HG02759 (cell line): Measurements from ENCODE around the gene CHI3L1.

Source experiments
- ATAC-seq: cut with Tn5 transposase; IDR thresholded peaks from one replicate; pipeline ENCODE4 v1.9.1; 2021; ENCODE audit warnings: mild to moderate bottlenecking, moderate library complexity; ENCODE audit not compliant: unreplicated experiment

CHI3L1 gene

GRCh38 chr1:203182387-203182953 lies 4.0 kb downstream of the CHI3L1 start:
- no peak for ATAC-seq

GRCh38 chr1:203181586-203182386 lies 4.7 kb downstream of the CHI3L1 start:
- no peak for ATAC-seq

- ATAC-seq: no peak
These were observed 5.7 kb downstream of the CHI3L1 start for GRCh38 chr1:203180611-203181330.

GRCh38 chr1:203179667-203180005 lies 6.9 kb downstream of the CHI3L1 start:
- no peak for ATAC-seq

- ATAC-seq: no peak
These were observed 7.5 kb downstream of the CHI3L1 start for GRCh38 chr1:203178821-203179666.

GRCh38 chr1:203178083-203178482 lies 8.4 kb downstream of the CHI3L1 start:
- no peak for ATAC-seq

GRCh38 chr1:203177470-203178039 lies 8.9 kb downstream of the CHI3L1 start:
- ATAC-seq: no peak

- no peak for ATAC-seq
These were observed 9.5 kb downstream of the CHI3L1 start for GRCh38 chr1:203177036-203177405.

- no peak for ATAC-seq
These were observed 10.1 kb downstream of the CHI3L1 start for GRCh38 chr1:203176273-203177035.

GRCh38 chr1:203175827-203176241 lies 10.7 kb downstream of the CHI3L1 start:
- ATAC-seq: no peak

- ATAC-seq: no peak
These were observed 11.2 kb downstream of the CHI3L1 start, which contains the start of gene MYBPH for GRCh38 chr1:203175237-203175826. Gene MYBPH (minus strand): TSS chr1:203175826. CDS start chr1:203175755, 71 bp downstream.

GRCh38 chr1:203174324-203174985 lies 12.0 kb downstream of the CHI3L1 start:
- ATAC-seq: no peak

GRCh38 chr1:203173566-203173965 lies 12.9 kb downstream of the CHI3L1 start:
- ATAC-seq: peak; percentile 87

- ATAC-seq: no peak
These were observed 13.4 kb downstream of the CHI3L1 start for GRCh38 chr1:203173011-203173555.

- no peak for ATAC-seq
These were observed 14.1 kb downstream of the CHI3L1 start for GRCh38 chr1:203172184-203173010.

GRCh38 chr1:203171341-203172183 lies 14.9 kb downstream of the CHI3L1 start:
- ATAC-seq: no peak
